Cortex of kidney (tissue), 1 donor: ENCODE measurements around the gene MAP3K20.
"Not testable (repeated sequence)": the region's sequence is repeated elsewhere in the genome, so short reads cannot be mapped to it uniquely, and the experiment has no call there.

Source experiments
- DNase-seq: peaks from one replicate; lab custom pipeline; 2025; lab: John Stamatoyannopoulos, UW

MAP3K20 gene

DNA sequence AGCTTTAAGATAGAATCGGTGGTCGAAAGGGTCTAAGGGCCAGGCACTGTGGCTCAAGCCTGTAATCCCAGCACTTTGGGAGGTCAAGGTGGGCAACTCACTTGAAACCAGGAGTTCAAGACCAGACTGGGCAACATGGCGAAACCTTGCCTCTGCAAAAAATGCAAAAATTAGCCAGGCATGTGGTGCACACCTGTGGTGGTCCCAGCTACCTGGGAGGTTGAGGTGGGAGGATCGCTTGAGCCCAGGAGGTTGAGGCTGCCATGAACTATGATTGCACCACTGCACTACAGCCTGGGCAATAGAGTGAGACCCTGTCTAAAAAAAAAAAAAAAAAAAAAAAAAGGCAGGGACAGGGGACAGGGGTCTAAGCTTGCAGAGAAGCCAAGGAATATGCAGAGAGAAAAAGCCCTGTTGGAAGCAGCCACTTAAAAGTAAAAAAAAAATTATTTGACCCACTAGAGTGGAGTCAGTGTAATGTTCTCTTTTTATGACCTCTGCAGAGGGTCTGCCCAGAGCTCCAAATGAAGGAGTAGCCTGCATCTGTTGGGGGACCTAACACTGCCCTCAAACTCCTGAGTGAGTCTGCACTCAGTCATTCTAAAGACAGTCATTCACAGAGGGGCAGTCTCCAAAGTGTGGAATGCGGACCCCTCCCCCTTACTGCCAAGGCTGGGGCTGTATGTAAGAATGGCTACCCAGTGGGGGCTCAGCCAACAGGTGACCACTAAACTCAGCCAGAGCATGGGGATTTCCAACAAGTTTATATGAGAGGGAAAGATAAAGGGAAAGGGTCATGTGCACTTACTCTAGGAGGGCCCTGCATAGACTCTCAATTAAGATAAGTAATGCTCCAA is 160.5 kb downstream of the MAP3K20 start:
- no peak for DNase-seq

GRCh38 chr2:173238385-173238784 is 162.7 kb downstream of the MAP3K20 start:
- no peak for DNase-seq

GRCh38 chr2:173238831-173239230 is 163.2 kb downstream of the MAP3K20 start:
- no peak for DNase-seq

GRCh38 chr2:173239644-173240043 is 164.0 kb downstream of the MAP3K20 start:
- DNase-seq = no peak

DNA sequence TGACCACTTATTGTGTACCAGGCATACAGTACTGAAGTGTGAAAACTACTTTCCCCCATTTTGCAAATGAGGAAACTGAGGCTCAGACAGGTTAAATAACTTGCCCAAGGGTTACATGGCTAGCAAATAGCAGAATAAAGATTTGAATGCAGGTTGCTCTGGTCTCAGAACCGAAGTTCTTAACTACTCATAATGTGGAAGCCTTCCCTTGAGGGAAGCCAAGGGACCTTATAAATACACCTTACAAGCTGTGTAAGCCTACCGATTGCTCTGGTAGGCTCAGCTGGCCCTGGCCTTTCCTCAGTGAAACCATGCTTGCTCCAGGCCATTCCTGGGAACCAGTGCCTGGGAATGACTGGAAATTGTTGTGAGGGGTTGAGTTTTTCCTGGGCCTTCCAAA is 164.4 kb downstream of the MAP3K20 start:
- no peak for DNase-seq

- no peak for DNase-seq
Observed at GRCh38 chr2:173241643-173242042, 166.0 kb downstream of the MAP3K20 start.

GRCh38 chr2:173247156-173247555 is 171.5 kb downstream of the MAP3K20 start:
- no peak for DNase-seq

- DNase-seq = no peak
Observed at GRCh38 chr2:173248381-173248780, 172.7 kb downstream of the MAP3K20 start.

DNA sequence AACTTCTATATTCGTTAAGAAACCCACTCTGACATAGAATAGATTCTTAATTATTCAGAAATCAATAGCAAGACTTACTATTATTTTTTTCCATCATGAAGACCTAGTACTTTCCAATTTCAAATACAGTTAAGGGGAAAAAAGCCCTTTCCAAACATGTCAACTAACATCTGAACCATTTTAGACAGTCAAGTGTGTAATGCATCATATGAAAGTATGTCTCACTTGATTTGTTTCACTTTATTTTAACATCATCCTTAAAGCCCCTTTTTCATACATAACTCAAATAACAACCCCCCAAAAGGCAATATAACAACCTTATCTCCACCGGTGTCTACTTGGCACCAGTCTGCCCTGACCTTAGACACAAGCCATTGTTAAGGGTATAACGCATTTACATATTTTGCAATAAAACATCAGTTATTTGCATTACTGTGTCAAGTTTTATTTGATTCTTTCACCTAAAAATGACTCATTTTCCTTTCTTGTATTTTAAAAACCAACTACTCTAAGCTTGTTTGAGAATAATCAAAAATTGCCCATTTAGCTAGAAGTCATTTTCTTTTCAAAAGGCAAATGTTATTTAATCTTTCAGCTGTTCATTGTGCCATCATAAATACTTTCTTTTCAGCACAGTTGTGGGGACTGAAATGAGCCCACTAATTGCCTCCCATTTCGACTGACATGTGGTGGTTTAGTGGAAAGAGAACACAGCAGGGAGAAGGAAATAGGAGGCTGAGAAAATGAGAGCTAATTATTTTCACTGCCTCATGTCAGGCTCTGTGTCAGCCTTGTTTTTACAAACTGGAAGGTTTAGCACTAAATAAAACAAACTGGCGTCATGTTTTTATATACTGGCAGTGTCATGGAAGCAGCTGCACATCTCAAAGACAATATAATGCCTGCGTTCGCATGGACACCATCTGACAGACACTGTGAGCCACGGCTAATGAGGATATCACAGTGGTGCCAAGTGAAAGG is 174.3 kb downstream of the MAP3K20 start:
- no peak for DNase-seq

- DNase-seq = no peak
Observed at GRCh38 chr2:173251225-173251624, 175.6 kb downstream of the MAP3K20 start.

- no peak for DNase-seq
Observed at GRCh38 chr2:173252581-173252980, 176.9 kb downstream of the MAP3K20 start.

DNA sequence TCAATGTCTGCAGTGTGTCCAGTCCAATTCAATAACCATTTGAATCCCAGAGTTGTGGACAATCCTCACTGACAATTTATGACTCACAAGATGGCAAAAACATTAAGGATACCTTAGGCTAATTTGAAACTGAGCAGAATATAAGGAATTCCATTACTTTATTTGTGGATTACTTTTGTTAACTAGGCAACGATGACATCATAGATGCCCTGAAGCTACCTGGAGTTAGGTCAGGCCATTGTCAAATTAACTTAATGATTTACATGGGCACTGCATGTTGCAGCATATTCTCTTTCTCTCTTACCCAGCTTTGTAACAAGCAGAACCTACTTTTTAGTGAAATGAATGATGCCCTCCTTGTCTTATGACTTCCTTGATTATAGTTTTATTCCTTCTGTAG is 179.0 kb downstream of the MAP3K20 start:
- DNase-seq = no peak

- DNase-seq = no peak
Observed at GRCh38 chr2:173258701-173259100, 183.1 kb downstream of the MAP3K20 start.

- DNase-seq = not testable (repeated sequence)
Observed at GRCh38 chr2:173262356-173262755, 186.7 kb downstream of the MAP3K20 start.

GRCh38 chr2:173264151-173264550 is 188.5 kb downstream of the MAP3K20 start:
- DNase-seq = no peak

DNA sequence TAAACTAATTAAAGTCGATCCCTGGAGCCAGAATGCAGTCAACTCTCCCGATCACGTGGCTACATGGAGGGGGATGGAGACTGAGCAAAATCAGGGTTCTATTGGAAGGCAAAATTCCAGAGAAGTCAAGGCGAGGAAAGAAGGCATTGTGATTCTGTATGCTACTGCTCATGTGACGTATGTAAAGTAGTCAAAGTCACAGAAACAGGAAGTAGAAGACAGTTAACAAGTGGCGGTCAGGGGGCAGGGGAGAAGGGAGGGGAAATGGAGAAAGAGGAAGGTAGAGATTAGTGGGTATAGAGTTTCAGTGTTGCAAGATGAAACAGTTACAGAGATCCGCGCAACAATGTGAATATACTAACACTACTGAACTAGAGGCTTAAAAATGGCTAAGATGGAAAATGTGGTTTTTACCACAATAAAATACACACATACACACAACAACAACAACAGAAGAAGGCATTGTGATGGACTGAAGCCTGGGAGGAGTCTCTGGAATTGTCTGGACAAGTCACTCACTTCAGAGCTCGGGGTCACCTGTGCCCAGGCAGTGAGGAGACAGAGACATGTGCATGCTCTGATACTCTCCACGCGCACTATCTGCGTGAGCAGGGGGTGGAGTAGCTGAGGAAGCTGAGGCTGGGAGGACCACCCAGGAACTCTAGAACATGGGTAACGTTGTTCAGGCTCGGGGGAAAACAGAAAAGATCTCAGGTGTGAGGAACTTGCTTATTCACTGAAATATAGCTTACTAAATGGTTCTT is 189.1 kb downstream of the MAP3K20 start:
- DNase-seq = no peak

DNA sequence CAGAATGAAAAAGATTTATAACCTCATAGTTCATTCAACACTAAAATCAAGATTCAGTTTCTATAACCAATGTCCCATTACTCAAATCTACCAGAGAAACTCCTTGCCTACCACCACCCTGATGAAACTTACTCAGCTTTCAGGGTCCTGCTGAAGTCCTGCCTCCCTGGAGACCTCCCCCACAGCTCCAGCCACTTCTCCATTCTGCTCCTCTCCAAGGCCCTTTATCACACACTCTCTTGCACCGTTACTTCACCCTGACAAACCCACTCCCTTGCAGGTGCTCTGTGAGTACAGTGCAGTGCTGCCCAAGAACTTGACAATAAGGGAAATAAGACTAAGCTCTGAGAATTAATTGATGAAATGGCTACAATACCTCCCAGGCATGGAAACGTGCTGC is 195.5 kb downstream of the MAP3K20 start:
- no peak for DNase-seq

GRCh38 chr2:173271825-173272224 is 196.2 kb downstream of the MAP3K20 start:
- no peak for DNase-seq

- no peak for DNase-seq
Observed at GRCh38 chr2:173272849-173273248, 197.2 kb downstream of the MAP3K20 start.

DNA sequence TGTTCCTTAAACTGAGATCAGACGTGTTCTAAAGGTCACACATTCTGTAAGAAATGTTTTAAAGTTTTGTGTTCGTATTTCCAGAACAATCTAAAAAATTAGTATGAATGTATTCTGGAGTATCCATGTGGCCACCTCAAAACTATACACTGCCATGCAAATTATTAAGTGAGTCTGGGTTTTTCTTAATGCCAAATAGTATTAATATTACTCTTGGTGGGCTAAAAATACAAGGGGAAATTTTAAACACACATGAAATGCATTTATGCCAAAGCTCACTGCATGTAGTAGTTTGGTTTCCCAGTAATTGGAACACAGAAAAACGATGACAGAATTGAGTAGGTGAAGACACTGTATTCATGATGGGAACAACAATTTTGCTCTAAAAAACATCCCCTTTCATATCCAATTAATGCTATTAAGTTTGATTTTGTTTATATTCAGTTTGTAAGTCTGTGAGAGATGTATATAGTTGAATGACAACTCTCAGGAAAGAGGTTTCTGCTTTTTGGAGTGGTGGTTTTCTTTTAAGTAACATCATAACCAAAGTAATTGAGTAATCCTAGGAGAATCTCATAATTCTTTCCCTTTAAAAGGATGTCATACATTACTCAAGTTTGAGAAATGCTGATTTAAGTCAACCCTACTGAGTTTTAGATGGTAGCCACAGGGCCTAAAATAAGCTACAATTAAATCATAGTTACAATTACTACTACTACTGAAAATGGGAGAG is 203.3 kb downstream of the MAP3K20 start:
- DNase-seq = no peak

DNA sequence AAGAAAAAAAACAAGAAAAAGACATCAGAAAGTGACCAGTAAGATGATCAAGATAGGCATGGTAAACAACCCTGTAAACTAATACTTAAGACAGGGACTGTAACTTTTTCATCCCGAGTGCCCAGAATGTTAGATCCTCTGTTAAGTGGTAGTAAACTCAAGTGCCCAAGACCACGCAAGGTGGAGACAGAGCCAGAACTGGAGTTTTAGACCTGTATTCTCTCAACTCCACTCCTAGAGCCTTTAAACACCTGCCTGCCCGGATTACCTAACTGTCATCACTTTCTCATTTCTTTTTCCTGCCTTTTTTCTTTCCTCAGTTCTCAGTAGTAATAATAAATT is 203.9 kb downstream of the MAP3K20 start:
- no peak for DNase-seq
